ENCODE measurements around the gene GRK6.

GRCh38 chr5:177459819-177460628 lies 33.5 kb downstream of the GRK6 start:
- TF ChIP-seq CTCF (conservative IDR thresholded peaks at IDR 0.05; ENCODE audit: low read depth, low read length), result no peak
- no peak for TF ChIP-seq POLR2A (IDR thresholded peaks at IDR 0.05; ENCODE audit: low read depth, low read length)
- no peak for TF ChIP-seq RAD21 (IDR thresholded peaks at IDR 0.05; ENCODE audit: low read length)
- no peak for TF ChIP-seq MXI1 (IDR thresholded peaks at IDR 0.05; ENCODE audit: borderline replicate concordance, low read depth, low read length)
- TF ChIP-seq NFE2L2 (IDR thresholded peaks at IDR 0.05; ENCODE audit: low read depth, low read length), result no peak
- no peak for TF ChIP-seq USF2 (IDR thresholded peaks at IDR 0.05; ENCODE audit: low read depth, low read length)
- TF ChIP-seq ELK1 (IDR thresholded peaks at IDR 0.05; ENCODE audit: borderline replicate concordance, low read depth, low read length), result no peak
- no peak for TF ChIP-seq RFX5 (IDR thresholded peaks at IDR 0.05; ENCODE audit: low read depth, low read length)
- no peak for TF ChIP-seq RCOR1 (IDR thresholded peaks at IDR 0.05; ENCODE audit: insufficient replicate concordance, low read length)
- no peak for TF ChIP-seq SMC3 (IDR thresholded peaks at IDR 0.05; ENCODE audit: low read depth, low read length)
- TF ChIP-seq CEBPB (IDR thresholded peaks at IDR 0.05; ENCODE audit: low read depth, low read length), result no peak
- TF ChIP-seq CHD1 (IDR thresholded peaks at IDR 0.05; ENCODE audit: low read depth, low read length), result no peak
